HCT116 (cell line): ENCODE results near the gene EXD3.

Source experiments
- CBX3 ChIP-seq: IDR thresholded peaks from 2 replicates; pipeline ENCODE4 v1.6.1; 2012; ENCODE audit warnings: low read depth
- CEBPB ChIP-seq: IDR thresholded peaks from 2 replicates; pipeline ENCODE4 v1.6.1; 2012; ENCODE audit warnings: low read depth
- ELF1 ChIP-seq: IDR thresholded peaks from 2 replicates; pipeline ENCODE4 v1.6.1; 2012; ENCODE audit warnings: low read depth, borderline replicate concordance
- EZH2 ChIP-seq: fragments of 200-600 bp; sonication (generic); IDR thresholded peaks from 2 replicates; pipeline ENCODE4 v1.6.1; 2017; ENCODE audit warnings: antibody characterized with exemption, mixed run types
- JUND ChIP-seq: IDR thresholded peaks from 2 replicates; pipeline ENCODE4 v1.6.1; 2012
- MAX ChIP-seq: IDR thresholded peaks from 2 replicates; pipeline ENCODE4 v1.6.1; 2012
- POLR2AphosphoS5 ChIP-seq: IDR thresholded peaks from 2 replicates; pipeline ENCODE4 v1.6.1; 2011; ENCODE audit warnings: mild to moderate bottlenecking, low read depth, low read length, moderate library complexity
- RAD21 ChIP-seq: IDR thresholded peaks from 2 replicates; pipeline ENCODE4 v1.6.1; 2012; ENCODE audit warnings: low read depth, mild to moderate bottlenecking
- SRF ChIP-seq: IDR thresholded peaks from 2 replicates; pipeline ENCODE4 v1.6.1; 2012; ENCODE audit warnings: low read depth
- YY1 ChIP-seq: IDR thresholded peaks from 2 replicates; pipeline ENCODE4 v1.6.1; 2011; ENCODE audit warnings: low read length, low read depth, moderate library complexity, mild to moderate bottlenecking; ENCODE audit not compliant: insufficient replicate concordance; ENCODE audit errors: extremely low read depth
- TF ChIP-seq, protein P1 (sequence below), 3 experiments: fragments of 200-600 bp in 1 of 3; sonication (generic) in 1 of 3; IDR thresholded peaks in 2 of 3; conservative IDR thresholded peaks in 1 of 3; 2 replicates each; pipeline ENCODE4 v1.5.1; 2012 to 2017; ENCODE audit warnings: low read depth in 2 of 3, low read length in 2 of 3, antibody characterized with exemption in 1 of 3, borderline replicate concordance in 1 of 3, control low read depth in 1 of 3, mild to moderate bottlenecking in 1 of 3, mixed read lengths in 1 of 3, mixed run types in 1 of 3, moderate library complexity in 1 of 3; ENCODE audit not compliant: insufficient read depth in 1 of 3
- TF ChIP-seq, protein P2 (sequence below): IDR thresholded peaks from 2 replicates; pipeline ENCODE4 v1.6.1; 2012; ENCODE audit warnings: low read depth

GRCh38 chr9:137369911-137370764 is 52.8 kb downstream of the EXD3 start:
- TF ChIP-seq, protein P1, sequence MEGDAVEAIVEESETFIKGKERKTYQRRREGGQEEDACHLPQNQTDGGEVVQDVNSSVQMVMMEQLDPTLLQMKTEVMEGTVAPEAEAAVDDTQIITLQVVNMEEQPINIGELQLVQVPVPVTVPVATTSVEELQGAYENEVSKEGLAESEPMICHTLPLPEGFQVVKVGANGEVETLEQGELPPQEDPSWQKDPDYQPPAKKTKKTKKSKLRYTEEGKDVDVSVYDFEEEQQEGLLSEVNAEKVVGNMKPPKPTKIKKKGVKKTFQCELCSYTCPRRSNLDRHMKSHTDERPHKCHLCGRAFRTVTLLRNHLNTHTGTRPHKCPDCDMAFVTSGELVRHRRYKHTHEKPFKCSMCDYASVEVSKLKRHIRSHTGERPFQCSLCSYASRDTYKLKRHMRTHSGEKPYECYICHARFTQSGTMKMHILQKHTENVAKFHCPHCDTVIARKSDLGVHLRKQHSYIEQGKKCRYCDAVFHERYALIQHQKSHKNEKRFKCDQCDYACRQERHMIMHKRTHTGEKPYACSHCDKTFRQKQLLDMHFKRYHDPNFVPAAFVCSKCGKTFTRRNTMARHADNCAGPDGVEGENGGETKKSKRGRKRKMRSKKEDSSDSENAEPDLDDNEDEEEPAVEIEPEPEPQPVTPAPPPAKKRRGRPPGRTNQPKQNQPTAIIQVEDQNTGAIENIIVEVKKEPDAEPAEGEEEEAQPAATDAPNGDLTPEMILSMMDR (IDR thresholded peaks at IDR 0.05 in 2 of 3, conservative IDR thresholded peaks at IDR 0.05 in 1 of 3; ENCODE audit: borderline replicate concordance in 1 of 3, insufficient read depth in 1 of 3, low read depth in 2 of 3, low read length in 2 of 3): no peak
- no peak for TF ChIP-seq CEBPB
- TF ChIP-seq POLR2AphosphoS5: no peak
- no peak for TF ChIP-seq EZH2
- TF ChIP-seq CBX3: no peak
- TF ChIP-seq JUND: no peak
- TF ChIP-seq RAD21: no peak
- TF ChIP-seq MAX: no peak
- TF ChIP-seq YY1: no peak
- no peak for TF ChIP-seq ELF1
- TF ChIP-seq, protein P2, sequence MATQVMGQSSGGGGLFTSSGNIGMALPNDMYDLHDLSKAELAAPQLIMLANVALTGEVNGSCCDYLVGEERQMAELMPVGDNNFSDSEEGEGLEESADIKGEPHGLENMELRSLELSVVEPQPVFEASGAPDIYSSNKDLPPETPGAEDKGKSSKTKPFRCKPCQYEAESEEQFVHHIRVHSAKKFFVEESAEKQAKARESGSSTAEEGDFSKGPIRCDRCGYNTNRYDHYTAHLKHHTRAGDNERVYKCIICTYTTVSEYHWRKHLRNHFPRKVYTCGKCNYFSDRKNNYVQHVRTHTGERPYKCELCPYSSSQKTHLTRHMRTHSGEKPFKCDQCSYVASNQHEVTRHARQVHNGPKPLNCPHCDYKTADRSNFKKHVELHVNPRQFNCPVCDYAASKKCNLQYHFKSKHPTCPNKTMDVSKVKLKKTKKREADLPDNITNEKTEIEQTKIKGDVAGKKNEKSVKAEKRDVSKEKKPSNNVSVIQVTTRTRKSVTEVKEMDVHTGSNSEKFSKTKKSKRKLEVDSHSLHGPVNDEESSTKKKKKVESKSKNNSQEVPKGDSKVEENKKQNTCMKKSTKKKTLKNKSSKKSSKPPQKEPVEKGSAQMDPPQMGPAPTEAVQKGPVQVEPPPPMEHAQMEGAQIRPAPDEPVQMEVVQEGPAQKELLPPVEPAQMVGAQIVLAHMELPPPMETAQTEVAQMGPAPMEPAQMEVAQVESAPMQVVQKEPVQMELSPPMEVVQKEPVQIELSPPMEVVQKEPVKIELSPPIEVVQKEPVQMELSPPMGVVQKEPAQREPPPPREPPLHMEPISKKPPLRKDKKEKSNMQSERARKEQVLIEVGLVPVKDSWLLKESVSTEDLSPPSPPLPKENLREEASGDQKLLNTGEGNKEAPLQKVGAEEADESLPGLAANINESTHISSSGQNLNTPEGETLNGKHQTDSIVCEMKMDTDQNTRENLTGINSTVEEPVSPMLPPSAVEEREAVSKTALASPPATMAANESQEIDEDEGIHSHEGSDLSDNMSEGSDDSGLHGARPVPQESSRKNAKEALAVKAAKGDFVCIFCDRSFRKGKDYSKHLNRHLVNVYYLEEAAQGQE: no peak
- TF ChIP-seq SRF: no peak
